Stimulated activated CD8-positive, alpha-beta memory T cell treated with anti-CD3 and anti-CD28 coated beads, Interleukin-12 subunit alpha, Interleukin-12 subunit beta, amount 100 ng/mL, for 4 hours (primary cell): ENCODE data around the gene SEMA4G.
A peak's percentile ranks its signal among the peaks of the same experiment; 100 is the strongest.

Source experiments
- DNase-seq: peaks from one replicate; pipeline ENCODE4 v3.0.0-alpha.2; 2020; ENCODE audit warnings: low read depth

The SEMA4G gene, protein sequence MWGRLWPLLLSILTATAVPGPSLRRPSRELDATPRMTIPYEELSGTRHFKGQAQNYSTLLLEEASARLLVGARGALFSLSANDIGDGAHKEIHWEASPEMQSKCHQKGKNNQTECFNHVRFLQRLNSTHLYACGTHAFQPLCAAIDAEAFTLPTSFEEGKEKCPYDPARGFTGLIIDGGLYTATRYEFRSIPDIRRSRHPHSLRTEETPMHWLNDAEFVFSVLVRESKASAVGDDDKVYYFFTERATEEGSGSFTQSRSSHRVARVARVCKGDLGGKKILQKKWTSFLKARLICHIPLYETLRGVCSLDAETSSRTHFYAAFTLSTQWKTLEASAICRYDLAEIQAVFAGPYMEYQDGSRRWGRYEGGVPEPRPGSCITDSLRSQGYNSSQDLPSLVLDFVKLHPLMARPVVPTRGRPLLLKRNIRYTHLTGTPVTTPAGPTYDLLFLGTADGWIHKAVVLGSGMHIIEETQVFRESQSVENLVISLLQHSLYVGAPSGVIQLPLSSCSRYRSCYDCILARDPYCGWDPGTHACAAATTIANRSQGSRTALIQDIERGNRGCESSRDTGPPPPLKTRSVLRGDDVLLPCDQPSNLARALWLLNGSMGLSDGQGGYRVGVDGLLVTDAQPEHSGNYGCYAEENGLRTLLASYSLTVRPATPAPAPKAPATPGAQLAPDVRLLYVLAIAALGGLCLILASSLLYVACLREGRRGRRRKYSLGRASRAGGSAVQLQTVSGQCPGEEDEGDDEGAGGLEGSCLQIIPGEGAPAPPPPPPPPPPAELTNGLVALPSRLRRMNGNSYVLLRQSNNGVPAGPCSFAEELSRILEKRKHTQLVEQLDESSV

DNA sequence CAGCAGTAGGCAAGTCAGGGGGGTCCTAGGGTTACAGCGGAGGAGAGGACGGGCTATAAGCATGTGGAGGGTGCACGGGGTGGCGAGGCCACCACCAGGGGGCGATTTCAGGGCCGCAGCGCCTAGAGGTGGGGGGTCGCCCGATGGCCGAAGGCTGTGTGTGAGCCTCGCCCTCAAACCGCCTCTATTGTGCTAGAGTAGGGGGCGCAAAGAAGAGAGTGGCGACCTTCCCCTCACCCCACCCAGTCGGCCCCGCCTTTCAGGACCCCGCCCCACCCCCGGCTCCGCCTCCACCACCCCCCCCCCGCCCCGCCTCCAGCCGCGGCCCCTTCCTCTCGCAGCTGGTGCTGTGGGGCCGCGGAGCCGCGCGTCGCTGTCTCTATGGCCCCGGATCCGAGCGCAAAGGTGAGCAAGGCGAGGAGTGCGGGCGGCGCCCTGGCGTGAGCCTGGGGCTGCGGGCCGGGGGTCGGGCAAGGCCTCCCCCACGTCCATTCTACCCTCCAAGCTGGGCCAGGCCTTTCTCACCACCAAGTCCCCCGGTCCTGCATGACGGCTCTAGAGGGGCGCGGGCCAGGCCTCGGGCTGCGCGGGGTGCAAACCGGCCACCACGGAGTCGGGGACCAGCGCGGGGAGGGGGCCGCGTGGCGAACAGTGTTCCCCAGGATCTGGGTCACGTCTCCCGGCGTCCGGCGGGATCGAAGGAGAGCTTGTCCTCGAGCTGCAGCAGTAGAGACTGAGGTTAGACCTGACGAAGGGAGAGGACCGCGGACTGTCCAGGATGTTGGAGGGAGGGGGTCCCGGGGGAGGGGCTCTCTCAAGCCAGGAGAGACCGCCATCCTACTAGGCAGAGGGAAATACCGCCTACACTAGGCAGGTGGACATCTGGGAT is at the start of gene SEMA4G:
Gene SEMA4G (plus strand): TSS at position 318 of the 889 bp plus-strand sequence. CDS start 3,409 bp downstream, outside the sequence.
- no peak for DNase-seq

DNA sequence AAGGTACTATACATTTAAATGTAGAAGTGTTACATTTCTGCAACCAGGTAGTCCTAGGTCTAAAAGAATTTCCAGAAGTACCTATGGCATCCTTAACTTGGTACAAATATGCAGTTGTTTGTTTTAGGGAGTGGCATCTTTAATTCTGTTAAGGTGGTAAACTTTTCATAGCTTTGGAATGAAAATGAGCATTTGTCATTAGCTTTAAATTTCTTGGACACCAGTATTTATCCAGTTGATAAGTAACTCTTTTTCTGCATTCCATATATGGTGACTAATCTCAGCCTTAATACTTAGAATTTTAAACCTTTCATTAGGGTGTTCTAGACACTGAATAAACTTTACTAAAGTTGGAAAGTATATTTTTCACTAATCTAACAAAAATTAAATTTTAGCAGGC is 45.7 kb upstream of the SEMA4G start:
- DNase-seq: no peak

DNA sequence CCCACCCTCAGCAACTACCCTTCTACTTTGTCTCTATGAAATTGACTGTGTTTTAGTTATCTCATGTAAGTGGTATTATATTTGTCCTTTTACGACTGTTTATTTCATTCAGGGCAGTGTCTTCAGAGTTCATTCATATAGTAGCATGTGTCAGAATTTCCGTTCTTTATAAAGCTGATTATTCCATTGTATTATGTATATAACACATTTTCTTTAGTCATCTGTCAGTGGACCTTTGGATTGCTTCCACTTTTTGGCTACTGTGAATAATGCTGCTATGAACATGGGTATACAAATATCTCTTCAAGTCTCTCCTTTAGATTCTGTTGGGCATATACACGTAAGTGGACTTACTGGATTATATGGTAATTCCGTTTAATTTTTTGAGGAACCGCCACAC is 42.0 kb upstream of the SEMA4G start:
- DNase-seq: no peak

DNA sequence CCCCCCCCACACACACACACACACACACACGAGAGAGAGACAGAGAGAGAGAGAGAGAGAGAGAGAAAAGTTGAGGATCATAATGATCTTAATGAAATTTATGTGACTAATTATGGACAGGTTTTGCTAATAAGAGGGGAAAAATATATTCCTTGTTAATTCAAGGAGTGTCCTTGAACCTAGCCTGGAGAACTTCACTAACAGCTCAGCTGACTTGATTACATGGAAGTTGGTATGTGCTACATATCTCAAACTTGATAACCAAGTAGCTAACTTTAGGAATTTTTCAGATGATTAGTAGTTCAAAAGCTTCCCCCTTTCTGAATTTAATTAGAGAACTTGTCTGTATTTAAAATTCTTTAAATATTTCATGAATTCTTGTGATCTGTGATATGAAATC is 41.3 kb upstream of the SEMA4G start:
- DNase-seq: no peak

DNA sequence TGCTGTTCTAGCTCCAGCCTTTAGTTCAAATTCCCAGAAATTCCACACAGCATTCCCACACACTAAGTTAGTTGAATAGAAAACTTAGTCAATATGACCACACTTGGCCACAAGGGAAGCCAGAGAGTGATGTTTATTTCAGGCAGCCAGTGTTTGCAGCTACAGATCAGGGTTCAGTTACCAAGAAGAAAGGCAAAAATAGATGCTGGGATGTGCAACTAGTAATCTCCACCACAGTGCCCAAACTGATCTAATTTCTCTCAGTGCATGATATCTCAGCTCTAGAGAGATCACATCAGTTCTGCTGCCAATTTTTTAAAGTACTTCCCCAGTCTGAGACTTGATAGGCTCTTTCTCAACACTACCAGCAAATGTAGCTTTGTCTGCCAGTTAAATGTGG is 38.9 kb upstream of the SEMA4G start:
- no peak for DNase-seq

DNA sequence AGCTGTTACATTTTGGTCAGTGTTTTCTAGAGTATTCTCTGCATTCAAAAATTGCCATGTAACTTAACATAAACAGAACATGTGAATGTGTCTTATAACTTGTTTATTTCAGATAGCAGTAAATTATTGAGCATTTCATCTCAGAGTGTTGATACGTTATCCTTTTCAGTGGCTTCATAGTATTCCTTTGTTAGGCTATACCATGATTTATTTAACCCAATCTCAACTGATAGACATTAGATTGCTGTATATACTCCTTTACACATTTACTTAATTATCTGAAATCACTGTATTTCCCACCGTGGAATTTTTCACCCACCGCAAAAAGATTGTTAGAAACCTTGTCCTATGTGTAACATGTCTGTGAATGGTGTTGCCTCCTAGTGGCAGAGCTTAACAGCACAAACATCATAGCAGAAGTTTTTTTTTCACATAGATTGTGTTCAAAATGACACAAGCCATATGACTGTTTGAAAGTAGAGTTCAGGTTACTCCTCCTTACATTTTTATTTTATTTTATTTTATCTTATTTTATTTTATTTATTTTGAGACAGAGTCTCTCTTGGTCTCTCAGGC is 35.1 kb upstream of the SEMA4G start:
- no peak for DNase-seq

DNA sequence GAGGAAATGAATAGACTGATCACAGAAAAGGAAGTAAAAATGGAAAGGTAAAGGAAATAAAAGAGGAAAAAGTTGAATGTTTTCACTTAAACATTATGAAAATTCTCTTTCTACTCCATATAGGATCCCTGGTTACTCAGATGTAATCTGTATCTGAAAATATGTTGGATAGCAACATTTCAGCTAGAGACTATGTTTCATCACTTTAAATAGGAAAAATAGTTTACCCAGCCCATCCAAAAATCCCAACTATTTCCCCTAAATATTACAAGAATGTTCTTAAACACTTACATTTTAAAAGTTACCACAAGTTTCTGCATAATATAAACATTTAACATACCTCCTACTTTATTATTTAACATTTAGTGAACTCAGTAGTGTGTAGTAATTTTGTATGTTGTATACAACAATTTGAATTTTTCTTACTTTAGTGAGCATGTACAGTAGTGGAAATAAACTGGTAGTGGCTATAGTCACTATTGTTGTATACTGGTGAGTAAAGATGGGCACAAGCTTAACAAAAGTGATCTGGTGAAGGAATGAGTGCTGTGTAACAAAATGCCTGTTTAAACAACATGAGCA is 29.4 kb upstream of the SEMA4G start:
- DNase-seq: no peak

DNA sequence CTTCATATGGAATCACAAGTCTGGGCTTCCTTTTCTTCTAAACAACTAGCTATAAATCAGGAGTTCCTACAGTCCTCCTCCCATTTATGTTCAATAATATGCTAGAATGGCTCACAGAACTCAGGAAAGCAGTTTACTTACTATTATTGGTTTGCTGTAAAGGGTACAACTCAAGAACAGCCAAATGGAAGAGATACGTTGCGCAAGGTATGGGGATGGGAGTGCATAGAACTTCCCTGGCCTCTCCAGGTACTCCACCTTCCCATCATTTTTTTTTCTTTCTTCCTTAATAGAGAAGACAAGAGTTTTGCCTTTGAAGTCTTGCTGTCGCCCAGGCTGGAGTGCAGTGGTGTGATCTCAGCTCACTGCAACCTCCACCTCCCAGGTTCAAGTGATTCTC is 27.1 kb upstream of the SEMA4G start:
- DNase-seq: no peak

DNA sequence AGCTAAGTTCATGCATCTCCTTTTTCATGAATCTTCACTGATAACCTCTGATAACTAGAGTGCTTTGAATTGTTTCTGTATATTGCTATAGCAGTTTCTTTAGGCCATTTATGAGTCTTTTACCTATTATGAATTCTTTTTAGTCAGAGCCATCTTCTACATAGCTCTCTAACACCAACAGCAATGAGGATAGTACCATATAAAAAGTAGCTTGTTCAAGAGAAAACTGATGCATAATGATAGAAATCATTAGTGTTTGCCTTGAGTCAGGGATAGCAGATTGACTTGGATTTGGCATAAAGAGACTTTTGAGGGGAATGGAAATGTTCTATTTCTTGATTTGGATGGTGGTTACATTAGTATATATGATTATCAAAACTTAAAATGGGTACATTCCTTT is 25.8 kb upstream of the SEMA4G start:
- DNase-seq: no peak

DNA sequence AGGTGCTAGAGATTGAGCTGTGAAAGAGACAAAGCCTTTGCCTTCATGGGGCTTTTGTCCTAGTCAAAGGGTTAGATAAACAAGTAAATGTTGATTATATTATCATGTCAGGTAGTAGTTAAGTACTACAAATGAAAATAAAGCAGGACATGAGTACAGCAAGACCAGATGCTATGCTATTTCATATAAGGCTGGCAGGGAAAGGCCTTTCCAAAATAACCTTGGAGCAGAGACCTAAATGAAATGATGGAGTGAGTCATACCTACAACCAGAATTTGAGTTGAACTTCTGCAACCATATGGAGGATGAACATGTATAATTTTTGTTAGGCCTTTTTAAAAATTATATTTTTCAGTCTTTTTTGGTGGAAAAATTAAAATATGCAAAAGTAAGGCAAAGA is 23.6 kb upstream of the SEMA4G start:
- DNase-seq: no peak

DNA sequence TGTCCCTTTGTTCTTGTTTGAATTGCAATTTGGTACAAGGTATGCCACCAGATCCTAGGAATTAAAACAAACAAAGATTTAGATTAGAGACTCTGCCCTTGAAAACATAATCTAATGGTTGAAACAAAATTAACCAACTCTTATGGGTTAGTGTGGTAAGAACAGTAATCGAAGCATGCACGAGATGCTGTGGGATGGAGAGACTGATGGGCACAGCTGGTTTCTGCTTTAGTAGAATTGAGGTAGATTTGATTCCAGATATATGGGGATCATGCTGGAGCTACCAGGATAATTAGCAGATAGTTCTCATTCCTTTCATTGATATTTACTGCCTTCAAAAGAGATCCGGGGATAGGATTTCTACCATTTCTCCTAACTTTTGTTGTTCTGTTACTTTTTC is 20.4 kb upstream of the SEMA4G start:
- DNase-seq: no peak

DNA sequence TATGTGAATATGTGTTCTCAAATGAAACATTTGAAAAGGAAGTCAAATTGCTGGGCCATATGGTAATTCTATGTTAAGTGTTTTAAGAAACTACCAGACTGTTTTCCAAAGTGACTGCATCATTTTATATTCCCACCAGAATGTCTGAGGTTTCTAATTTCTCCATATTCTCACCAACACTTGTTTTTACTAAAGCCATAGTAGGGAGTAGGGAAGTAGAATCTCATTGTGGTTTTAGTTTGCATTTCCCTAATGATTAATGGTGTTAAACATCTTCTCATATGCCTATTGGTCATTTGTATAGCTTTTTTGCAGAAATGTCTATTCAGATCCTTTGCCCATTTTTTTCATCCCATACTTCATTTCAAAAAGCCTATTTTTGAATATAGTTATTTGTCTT is 9.1 kb upstream of the SEMA4G start:
- DNase-seq: no peak

DNA sequence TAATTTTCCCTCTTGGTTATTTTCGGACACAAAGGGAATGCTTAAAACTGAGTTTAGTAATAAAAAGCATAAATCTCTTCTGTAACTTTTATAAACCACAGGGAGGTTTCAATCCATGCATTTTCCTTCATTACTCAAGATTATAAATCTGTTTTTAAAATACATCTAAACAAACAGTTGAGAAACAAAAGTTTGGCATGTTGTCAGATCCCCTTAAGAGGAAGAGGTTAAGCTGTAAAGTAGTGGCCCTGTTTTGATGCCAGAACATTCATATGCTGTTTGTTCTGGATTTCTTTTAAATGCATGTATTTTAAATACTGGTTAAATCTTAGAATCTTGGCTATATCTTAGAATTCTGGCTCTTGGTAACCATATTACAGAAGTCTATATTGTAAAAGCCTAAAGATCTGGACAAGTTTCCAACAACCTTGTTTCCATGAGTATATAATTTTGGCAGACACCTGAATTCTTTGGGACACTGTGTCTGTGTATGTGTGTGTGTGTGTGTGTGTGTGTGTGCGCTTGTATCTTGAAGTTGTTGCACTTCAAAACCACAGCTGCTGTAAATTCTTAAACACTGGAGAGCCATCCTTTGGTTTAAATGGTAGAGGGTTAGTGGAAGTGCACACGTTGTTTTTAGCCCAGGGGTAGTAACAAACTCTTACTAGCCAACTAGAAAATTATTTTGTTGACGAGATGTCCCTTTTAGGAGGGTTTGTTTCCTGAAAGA is 6.8 kb upstream of the SEMA4G start:
- no peak for DNase-seq

DNA sequence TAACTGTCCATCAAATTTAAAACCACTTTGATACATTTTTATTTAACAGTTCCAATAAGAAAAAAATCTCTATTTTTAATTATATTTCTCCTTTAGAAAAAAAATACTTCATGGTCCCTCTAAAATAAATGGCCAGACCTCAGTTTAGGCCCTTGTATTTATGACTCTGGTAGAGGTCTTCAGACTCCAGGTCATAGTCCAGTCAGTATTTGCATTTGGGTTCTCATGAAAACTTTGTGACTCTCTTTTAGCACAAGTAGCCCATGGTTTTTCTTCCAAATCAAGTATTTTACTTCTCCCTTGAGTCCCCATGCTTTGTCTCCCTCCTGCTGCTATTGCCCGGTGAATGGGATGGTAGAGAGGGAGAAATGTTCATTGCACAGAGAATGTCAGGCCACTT is 5.5 kb upstream of the SEMA4G start:
- no peak for DNase-seq

DNA sequence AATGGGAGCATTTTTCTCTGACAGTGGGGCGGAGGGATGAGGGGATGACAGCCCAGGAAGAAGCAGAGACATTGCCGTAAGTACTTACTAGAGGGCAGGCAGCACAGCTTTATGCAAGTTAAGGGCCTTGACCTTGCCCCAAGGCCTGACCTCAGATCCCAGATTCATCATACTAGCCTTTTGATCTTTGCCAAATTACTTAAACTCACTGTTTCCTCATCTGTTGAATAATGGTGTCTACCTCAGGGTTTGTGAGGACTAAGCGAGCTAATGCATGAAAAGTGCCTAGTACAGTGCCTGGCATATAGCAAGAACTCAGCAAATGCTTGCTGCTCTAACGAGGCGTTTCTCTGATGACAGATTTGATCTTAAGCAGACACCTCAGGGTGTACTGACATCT is 3.5 kb upstream of the SEMA4G start:
- DNase-seq: no peak

DNA sequence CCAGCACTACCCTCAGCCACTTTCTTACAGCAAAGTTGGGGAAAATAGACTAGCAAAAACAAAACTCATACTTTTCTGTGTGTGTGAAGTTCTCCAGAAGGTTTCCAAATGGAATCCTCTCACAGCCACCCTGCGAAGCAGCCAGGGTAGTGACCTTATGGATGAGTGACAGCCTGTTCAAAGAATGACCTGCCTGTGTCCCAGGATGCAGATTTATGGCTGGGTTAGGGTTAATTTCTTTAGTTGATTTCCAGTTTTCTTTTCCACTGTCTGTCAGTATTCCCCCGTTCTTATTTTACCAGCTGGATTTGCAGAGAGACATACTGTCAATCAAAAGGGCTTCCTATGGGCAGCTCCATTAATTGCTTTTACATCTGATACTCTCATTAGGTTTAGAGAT is 2.4 kb upstream of the SEMA4G start:
- no peak for DNase-seq

DNA sequence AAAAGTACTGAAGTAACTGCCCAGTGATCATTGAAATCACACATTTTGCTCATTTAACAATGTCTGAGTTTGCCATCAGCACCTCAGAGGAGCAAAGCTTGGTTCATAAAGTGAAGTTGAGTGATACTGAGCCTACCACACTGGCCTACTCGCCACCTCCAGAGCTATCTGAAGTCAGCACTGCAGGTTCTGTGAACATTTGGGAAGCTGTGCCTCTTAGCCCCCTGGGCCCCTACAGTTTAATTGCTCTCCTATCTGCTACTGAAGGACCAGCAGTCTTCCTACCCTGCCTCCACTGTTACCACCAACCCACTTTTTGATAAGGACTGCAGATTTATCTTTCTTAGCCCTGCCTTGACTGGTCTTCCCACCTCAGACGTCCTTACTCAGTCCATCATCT is 2.0 kb upstream of the SEMA4G start:
- DNase-seq: no peak

DNA sequence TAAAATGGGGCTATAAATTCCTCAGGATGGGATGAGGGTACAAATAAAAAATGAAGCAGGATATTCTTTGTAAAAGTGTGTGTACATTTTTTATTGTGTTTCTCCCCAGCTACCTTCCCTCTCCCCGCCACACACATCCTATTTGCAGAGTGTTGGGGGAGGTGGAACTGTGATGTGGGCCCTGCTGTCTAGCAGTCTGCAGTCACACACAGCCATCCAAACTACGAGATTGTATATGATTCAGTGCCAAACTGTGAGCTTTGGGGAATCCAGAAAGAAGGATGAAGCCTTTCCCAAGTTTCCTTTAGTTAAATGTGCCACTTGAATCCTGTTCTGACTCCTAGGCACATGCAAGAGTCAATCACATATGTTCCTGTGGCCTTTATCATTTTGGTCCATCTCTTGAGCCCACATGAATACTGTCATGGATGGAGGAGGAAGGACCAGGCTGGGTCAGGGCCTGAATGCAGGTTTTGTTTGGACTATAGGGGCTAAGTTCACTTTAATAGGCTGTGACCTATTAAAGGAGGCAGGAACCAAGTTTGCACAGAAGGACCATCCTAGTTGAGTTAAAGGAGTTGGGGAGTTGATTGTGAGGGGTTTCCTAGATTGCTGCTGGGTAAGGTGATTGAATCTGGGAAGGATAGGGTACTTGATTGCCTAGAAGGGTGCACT is 1.1 kb upstream of the SEMA4G start:
- no peak for DNase-seq

DNA sequence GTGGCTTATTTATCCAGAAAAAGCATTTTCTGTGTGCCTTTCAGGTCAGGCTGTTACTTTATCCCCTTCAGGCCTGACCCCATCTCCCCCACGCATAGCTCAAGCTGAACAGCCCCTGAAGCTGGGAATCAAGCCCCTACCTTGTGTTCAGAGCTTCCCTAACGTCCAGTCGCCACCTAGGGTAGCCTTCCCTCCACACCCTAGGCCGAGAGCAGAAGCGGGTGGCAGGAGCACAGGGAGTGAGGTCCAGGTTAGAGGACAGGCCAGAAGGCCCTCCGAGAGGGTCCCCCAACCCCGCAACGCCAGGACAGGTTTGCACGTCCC is 479 bp upstream of the SEMA4G start:
- no peak for DNase-seq

DNA sequence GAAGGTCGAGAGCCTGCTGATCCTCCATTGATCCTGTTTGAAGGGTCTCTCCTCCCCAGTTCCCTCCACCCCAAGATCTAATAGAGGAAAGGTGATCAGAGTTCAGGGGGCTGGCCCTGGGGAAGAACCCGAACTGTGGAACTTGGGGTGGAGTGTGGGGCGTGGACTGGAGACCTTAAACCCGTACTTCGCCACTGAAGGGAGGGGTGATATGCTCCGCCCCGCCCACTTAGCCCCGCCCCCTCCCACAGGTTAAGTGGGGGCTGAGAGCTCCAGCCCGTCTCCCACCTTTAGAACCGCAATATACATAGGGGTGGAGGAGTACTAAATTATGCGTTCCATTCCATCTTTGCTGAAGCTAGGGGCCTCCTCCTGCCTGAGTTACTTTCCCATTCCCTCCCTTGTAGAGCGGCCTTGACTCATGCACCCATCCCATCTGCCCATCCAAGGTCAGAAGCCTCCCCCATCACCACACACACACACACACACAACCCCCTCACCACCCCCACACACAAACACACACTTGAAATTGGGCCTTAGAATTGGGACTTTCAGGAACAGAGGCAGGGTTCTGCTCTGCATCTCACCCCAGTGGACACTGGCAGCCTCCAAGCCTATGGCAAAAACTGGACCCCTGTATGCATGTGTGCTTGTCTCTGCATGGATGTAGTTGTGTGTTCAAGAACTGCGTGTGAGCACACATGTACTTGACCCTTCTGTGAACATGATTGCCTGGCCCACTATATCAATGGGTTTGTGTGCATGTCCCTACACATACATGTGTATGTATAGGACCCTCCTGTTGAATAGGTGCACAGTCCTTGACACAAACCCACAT is 991 bp downstream of the SEMA4G start:
- peak; percentile 17 for DNase-seq
